ENCODE results near the gene NFIB. TPM values are rescaled to one million over a fixed set of nuclear protein-coding genes. Genes with fewer than 3 reads are reported as not detected.

Gene NFIB
- total RNA-seq, 4 donors from 2014 or later, result 24.0 to 40.9 (median 30.6) TPM

GRCh38 chr9:14095277-14095676 is 218.7 kb downstream of the NFIB start:
- intact Hi-C loops (cut with DNase I; ENCODE audit: low total_unique reads), result loop anchor here (10.0 kb wide), 1 partner anchor 670 kb away; no protein-coding TSS in a partner anchor
- in situ Hi-C loops (cut with MboI; ENCODE audit: low sequenced_read_pairs in 4 of 4), result loop anchor here in 1 of 4 donors (25.0 kb wide), 1 partner anchor 658 kb away; no protein-coding TSS in a partner anchor
- DNase-seq (no peak), ATAC-seq (no peak)
- H3K27me3 ChIP-seq, result no peaks in the 10 kb centered on the region
- no peaks in the 10 kb centered on the region for H3K9me3 ChIP-seq
- H3K27ac ChIP-seq, result peak overlapping the region in 3 of 4 donors; percentile 62 to 69 (median 67)
- no peaks in the 10 kb centered on the region for H3K36me3 ChIP-seq
- TF ChIP-seq POLR2A (IDR thresholded peaks at IDR 0.05) (no peak), CTCF (IDR thresholded peaks at IDR 0.05 in 4 of 5, conservative IDR thresholded peaks at IDR 0.05 in 1 of 5) (no peak)
- H3K4me1 ChIP-seq, result peaks cover 25 to 39% of the 10 kb centered on the region in 2 donors
- H3K4me3 ChIP-seq, result no peak overlapping the region

GRCh38 chr9:14094491-14094890 is 219.4 kb downstream of the NFIB start:
- DNase-seq, result no peak
- H3K4me3 ChIP-seq, result no peak overlapping the region
- H3K27ac ChIP-seq, result no peak overlapping the region
- H3K4me1 ChIP-seq, result peaks cover 26 to 41% of the 10 kb centered on the region in 2 donors
- H3K9me3 ChIP-seq, result no peaks in the 10 kb centered on the region
- in situ Hi-C loops (cut with MboI; ENCODE audit: low sequenced_read_pairs in 4 of 4), result loop anchor here in 1 of 4 donors (25.0 kb wide), 1 partner anchor 657 kb away; no protein-coding TSS in a partner anchor
- no peak for ATAC-seq
- no peaks in the 10 kb centered on the region for H3K27me3 ChIP-seq
- intact Hi-C loops (cut with DNase I; ENCODE audit: low total_unique reads), result loop anchor here (10.0 kb wide), 1 partner anchor 670 kb away; no protein-coding TSS in a partner anchor
- TF ChIP-seq CTCF (IDR thresholded peaks at IDR 0.05 in 4 of 5, conservative IDR thresholded peaks at IDR 0.05 in 1 of 5), result no peak
- no peak for TF ChIP-seq POLR2A (IDR thresholded peaks at IDR 0.05)
- H3K36me3 ChIP-seq, result no peaks in the 10 kb centered on the region

GRCh38 chr9:14092344-14092743 is 221.6 kb downstream of the NFIB start:
- no peaks in the 10 kb centered on the region for H3K36me3 ChIP-seq
- intact Hi-C loops (cut with DNase I; ENCODE audit: low total_unique reads), result loop anchor here (10.0 kb wide), 1 partner anchor 668 kb away; no protein-coding TSS in a partner anchor
- H3K27me3 ChIP-seq, result no peaks in the 10 kb centered on the region
- H3K4me3 ChIP-seq, result no peak overlapping the region
- peaks cover 14 to 28% of the 10 kb centered on the region in 2 donors for H3K4me1 ChIP-seq
- no peak for TF ChIP-seq CTCF (IDR thresholded peaks at IDR 0.05 in 4 of 5, conservative IDR thresholded peaks at IDR 0.05 in 1 of 5)
- no peak for TF ChIP-seq POLR2A (IDR thresholded peaks at IDR 0.05)
- in situ Hi-C loops (cut with MboI; ENCODE audit: low sequenced_read_pairs in 4 of 4), result loop anchor here in 1 of 4 donors (25.0 kb wide), 1 partner anchor 655 kb away; no protein-coding TSS in a partner anchor
- H3K27ac ChIP-seq, result no peak overlapping the region
- DNase-seq (no peak), ATAC-seq (no peak)
- no peaks in the 10 kb centered on the region for H3K9me3 ChIP-seq

- intact Hi-C loops (cut with DNase I; ENCODE audit: low total_unique reads), result no loop called here
These were observed 224.7 kb downstream of the NFIB start for GRCh38 chr9:14089051-14089803.

More at GRCh38 chr9:14089051-14089803, 224.7 kb downstream of the NFIB start:
- no peaks in the 10 kb centered on the region for H3K9me3 ChIP-seq
- peaks cover 14 to 21% of the 10 kb centered on the region in 2 donors for H3K4me1 ChIP-seq
- TF ChIP-seq CTCF (IDR thresholded peaks at IDR 0.05 in 4 of 5, conservative IDR thresholded peaks at IDR 0.05 in 1 of 5) (no peak), POLR2A (IDR thresholded peaks at IDR 0.05) (no peak)
- H3K36me3 ChIP-seq, result peaks cover 0 to 8% of the 10 kb centered on the region in 2 donors
- no peak for DNase-seq
- ATAC-seq, result no peak
- no peaks in the 10 kb centered on the region for H3K27me3 ChIP-seq
- no peak overlapping the region for H3K4me3 ChIP-seq
- H3K27ac ChIP-seq, result no peak overlapping the region
- in situ Hi-C loops (cut with MboI; ENCODE audit: low sequenced_read_pairs in 4 of 4), result loop anchor here in 1 of 4 donors (25.0 kb wide), 1 partner anchor 652 kb away; no protein-coding TSS in a partner anchor
